Measurements from ENCODE around the gene FMN2. TPM values are rescaled to one million over a fixed set of nuclear protein-coding genes. Genes with fewer than 3 reads are reported as not detected.

FMN2 gene
- total and polyA plus RNA-seq, 3 donors from 2014 or later = 3.8 to 8.3 (median 4.3) TPM

DNA sequence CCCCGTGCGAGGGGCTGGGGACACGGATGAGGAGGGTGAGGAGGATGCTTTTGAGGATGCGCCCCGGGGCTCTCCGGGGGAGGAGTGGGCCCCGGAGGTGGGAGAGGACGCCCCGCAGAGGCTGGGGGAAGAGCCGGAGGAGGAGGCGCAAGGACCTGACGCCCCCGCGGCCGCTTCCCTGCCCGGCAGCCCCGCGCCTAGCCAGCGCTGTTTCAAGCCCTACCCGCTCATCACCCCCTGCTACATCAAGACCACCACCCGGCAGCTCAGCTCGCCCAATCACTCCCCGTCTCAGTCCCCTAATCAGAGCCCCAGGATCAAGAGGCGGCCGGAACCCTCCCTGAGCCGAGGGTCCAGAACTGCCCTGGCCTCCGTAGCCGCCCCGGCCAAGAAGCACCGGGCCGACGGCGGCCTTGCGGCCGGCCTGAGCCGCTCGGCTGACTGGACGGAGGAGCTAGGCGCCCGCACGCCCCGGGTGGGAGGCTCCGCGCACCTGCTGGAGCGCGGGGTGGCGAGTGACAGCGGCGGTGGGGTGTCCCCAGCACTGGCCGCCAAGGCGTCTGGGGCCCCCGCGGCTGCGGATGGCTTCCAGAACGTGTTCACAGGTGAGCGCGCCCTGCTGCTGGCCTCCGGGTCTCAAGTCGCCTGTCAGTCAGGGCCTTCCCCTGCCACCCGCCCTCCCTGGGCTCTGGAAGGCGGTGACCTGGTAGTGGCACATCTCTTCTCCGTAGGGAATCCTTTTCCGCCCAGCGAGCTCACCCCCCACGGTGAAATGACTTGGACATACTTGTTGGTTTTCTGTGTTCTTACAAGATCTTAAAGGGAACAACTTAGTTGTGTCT lies 1.7 kb downstream of the FMN2 start:
- intact Hi-C loops (cut with DNase I; ENCODE audit: low total_unique reads) = no loop called here
- H3K4me3 ChIP-seq = peak overlapping the region; percentile 58 to 59
- peak overlapping the region; percentile 52 to 61 for H3K27ac ChIP-seq
- DNase-seq = peak; percentile 67
- no peaks in the 10 kb centered on the region for H3K27me3 ChIP-seq
- no peaks in the 10 kb centered on the region for H3K4me1 ChIP-seq
- H3K9me3 ChIP-seq = no peaks in the 10 kb centered on the region
- TF ChIP-seq, protein P1, sequence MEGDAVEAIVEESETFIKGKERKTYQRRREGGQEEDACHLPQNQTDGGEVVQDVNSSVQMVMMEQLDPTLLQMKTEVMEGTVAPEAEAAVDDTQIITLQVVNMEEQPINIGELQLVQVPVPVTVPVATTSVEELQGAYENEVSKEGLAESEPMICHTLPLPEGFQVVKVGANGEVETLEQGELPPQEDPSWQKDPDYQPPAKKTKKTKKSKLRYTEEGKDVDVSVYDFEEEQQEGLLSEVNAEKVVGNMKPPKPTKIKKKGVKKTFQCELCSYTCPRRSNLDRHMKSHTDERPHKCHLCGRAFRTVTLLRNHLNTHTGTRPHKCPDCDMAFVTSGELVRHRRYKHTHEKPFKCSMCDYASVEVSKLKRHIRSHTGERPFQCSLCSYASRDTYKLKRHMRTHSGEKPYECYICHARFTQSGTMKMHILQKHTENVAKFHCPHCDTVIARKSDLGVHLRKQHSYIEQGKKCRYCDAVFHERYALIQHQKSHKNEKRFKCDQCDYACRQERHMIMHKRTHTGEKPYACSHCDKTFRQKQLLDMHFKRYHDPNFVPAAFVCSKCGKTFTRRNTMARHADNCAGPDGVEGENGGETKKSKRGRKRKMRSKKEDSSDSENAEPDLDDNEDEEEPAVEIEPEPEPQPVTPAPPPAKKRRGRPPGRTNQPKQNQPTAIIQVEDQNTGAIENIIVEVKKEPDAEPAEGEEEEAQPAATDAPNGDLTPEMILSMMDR (IDR thresholded peaks at IDR 0.05) = no peak
- no peak for TF ChIP-seq POLR2A (IDR thresholded peaks at IDR 0.05)
- WGBS, 2 donors = 3 to 4% methylated on average over 16 to 54 of the region's 65 CpGs
- no peaks in the 10 kb centered on the region for H3K36me3 ChIP-seq (ENCODE audit: low read depth, missing control alignments)

DNA sequence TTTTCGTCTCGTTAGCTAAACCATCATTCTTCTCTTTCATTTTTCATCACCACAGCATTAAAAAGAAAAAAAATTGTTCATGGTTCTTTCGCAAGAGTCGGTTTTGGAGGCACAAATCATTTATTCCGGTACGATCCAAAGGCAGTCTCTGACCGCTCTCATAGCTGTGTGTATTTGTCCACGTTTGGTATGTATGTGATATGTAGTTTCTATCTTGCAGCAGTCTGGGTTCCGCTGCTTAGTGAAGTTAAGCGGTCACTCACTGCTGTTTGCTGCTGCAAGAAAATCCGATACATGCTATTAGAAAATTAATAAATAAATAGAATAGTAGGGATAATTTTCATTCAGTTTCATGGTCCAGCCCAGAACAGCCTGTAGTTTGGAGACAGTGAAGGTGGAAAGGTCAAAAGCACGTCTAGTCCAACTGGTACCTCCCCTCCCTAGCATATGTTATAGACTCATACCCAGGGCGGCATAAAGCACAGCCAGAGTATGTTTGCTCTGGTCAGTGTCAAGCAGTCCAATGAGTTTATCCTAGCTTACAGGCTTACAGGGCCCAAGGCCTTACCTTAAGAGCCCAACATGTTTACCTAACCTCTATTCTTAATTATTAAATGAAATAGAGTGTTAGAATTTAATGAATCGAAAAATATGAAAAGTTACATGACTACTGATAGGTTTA lies 2.5 kb downstream of the FMN2 start:
- intact Hi-C loops (cut with DNase I; ENCODE audit: low total_unique reads) = no loop called here
- DNase-seq = no peak
- Histone ChIP-seq H3K4me1 (no peaks in the 10 kb centered on the region), H3K27ac (no peak overlapping the region), H3K36me3 (ENCODE audit: low read depth, missing control alignments) (no peaks in the 10 kb centered on the region), H3K4me3 (peak overlapping the region in 1 of 2 donors; percentile 58), H3K9me3 (no peaks in the 10 kb centered on the region), H3K27me3 (no peaks in the 10 kb centered on the region)
- WGBS, 2 donors = 61 to 65% methylated on average over 14 of the region's 14 CpGs
- TF ChIP-seq, protein P1 (IDR thresholded peaks at IDR 0.05) = no peak
- TF ChIP-seq POLR2A (IDR thresholded peaks at IDR 0.05) = no peak

DNA sequence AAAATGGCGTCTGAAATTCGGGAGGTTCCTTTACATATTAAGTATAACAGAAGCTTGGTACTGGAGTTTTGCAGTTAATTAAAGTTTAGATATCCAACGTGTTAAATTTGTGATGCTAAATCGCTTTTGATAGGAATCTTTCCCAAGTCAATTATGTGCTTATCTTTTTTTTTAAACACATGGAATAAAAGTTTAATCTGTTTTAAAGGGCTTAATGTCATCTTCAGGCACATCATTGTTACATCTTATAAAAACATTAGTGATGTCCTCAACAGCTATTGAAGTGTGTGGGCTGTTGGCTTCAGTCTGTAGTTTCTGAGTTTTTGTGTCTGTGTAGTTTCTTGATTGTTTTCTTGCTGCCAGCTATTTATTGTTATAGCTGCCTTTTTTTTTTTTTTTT lies 5.3 kb downstream of the FMN2 start:
- no peak for TF ChIP-seq POLR2A (IDR thresholded peaks at IDR 0.05)
- TF ChIP-seq, protein P1 (IDR thresholded peaks at IDR 0.05) = no peak
- no peaks in the 10 kb centered on the region for H3K9me3 ChIP-seq
- intact Hi-C loops (cut with DNase I; ENCODE audit: low total_unique reads) = no loop called here
- no peaks in the 10 kb centered on the region for H3K36me3 ChIP-seq (ENCODE audit: low read depth, missing control alignments)
- no peaks in the 10 kb centered on the region for H3K27me3 ChIP-seq
- no peak for DNase-seq
- no peak overlapping the region for H3K27ac ChIP-seq
- WGBS, 2 donors = 87 to 89% methylated on average over 4 of the region's 4 CpGs
- no peaks in the 10 kb centered on the region for H3K4me1 ChIP-seq
- no peak overlapping the region for H3K4me3 ChIP-seq

DNA sequence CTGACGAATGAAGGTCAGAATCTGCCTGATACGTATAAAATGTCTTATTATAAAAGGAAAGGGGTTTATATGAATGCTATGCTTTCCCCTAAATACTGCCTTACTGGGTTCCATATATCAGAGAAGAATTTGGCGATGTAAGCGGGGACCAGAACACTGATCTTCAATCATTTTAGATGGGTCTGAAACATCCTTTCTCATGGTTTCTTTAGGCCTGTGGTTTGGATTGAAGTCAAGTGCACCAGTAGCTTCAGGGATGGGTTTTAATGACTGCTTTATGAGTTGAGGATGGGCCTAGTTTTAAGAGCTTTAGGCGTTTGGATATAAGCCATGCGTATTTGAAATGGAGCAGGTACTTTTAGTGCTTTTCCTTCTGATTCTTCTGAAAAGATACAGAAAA lies 6.9 kb downstream of the FMN2 start:
- Histone ChIP-seq H3K9me3 (no peaks in the 10 kb centered on the region), H3K27ac (no peak overlapping the region), H3K27me3 (no peaks in the 10 kb centered on the region), H3K4me3 (no peak overlapping the region), H3K36me3 (ENCODE audit: low read depth, missing control alignments) (no peaks in the 10 kb centered on the region), H3K4me1 (no peaks in the 10 kb centered on the region)
- intact Hi-C loops (cut with DNase I; ENCODE audit: low total_unique reads) = no loop called here
- TF ChIP-seq, protein P1 (IDR thresholded peaks at IDR 0.05) = no peak
- no peak for TF ChIP-seq POLR2A (IDR thresholded peaks at IDR 0.05)
- WGBS, 2 donors = 86 to 97% methylated on average over 6 of the region's 6 CpGs
- no peak for DNase-seq
